ENCODE data around the gene MLLT10.

Gene MLLT10

DNA sequence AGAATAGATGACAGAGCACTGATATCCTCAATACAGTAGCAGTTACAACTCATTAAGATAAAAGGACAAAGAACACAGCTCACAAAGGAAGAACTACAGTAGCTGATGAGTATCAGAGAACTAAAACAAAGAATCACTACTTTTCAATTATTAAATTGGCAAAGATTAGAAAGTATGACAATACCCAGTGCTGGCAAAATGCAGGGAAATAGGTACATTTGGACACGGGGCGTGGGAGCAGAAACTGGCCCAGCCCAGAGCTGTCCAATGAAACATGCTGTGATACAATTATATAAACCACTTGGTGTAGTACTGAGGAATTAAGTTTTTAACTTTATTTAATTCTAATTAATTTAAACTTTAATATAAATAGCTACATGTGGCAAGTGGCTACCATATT lies 226.3 kb downstream of the MLLT10 start:
- no peak for DNase-seq

DNA sequence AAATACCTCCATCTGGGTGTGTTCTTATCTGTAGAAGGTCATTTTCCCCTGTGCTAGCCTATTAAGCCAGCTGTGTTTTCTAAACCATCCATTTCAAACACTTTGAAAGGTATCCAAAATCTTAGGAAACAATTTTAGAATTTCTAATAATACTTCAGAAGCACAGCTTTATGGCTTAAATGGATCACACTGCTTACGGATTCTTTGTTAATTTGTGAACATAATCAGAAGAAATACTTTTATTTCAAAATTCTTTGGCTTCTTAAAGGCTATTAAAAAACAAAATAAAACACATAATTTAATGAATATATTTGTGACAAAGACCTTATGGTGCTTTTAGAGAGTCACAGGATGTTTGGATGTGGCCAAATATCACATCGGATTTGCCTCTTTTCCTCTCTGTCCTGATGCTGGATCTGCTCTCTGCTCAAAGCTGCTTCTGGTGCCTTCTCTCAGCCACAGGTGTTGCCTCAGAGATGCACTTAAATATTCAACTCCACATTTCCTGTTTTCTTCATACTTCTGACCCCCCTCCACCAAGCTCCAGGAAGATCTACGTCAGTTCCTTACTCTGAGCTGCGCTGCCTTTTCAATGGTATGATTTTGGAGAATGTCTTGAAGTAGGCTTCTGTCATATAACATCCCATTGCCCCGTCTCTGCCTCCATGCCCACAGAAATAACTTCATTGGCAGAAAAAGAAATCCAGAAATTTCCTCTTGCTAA lies 230.6 kb downstream of the MLLT10 start:
- DNase-seq, result no peak

DNA sequence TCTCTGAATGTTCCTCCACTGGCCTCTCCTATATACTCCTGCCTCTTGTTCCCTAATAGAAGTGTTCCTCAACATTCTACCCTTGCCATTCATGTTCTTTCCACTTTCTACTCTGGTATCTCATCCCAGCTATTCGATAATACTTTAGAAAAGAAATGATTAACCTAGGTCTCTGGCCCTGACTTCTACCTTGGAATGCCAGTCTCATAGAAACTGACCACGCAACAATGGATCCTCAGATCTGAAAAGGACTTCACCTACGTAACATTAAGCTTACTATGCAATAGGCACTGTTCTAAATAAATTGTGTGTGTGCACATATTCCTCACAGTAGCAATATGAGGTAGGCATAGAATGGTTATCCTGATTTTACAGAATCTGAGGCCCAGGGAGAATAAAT lies 235.0 kb downstream of the MLLT10 start:
- no peak for DNase-seq

DNA sequence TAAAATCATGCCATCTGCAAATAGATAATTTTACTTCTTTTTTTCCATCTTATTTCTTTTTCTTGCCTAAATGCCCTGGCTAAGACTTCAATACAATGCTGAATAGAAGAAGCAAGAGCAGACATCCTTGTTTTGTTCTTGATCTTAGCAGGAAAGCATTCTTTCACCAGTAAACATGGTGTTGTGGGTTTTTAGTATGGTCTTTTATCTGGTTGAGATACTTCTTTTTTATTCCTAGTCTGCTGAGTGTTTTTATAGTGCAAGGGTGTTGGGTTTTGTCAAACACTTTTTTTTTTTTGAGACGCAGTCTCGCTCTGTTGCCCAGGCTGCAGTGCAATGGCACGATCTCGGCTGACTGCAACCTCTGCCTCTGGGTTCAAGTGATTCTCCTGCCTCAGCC lies 237.2 kb downstream of the MLLT10 start:
- DNase-seq, result no peak

DNA sequence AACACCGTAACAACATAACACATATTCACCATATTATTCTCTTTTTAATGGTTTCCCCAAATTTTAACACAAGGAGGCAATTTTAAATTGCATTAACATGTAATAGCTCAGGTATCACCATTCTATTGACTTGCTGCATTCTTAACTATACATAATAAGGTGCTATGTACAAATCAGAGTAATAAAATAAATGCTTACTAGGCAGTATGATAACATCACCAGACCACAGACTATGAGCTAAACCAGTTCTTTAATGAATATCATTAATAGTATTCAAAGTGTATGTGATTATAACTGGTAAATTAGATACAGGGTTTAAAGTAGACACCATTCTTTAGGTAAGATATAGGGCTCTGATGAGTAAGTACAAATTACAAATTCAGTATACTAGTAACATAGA lies 242.9 kb downstream of the MLLT10 start:
- no peak for DNase-seq

DNA sequence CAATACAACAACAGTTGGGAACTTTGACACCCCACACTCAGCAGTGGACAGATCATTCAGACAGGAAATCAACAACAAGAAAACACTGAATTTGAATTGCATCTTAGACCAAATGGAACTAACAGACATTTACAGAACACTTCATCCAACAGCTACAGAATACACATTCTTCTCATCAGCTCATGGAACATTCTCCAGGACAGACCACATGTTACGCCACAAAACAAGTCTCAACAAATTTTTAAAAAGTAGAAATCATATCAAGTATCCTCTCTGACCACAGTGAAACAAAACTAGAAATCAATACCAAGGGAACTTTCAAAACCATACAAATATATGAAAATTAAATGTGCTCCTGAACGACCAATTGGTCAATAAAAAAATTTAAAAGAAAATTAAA lies 257.2 kb downstream of the MLLT10 start:
- no peak for DNase-seq

Measured in hypothalamus (tissue), 51 donors.